GM12891 (cell line): ENCODE measurements around the gene AMBP.

ENCODE experiments used
- POLR2A ChIP-seq: IDR thresholded peaks from 2 replicates; pipeline ENCODE4 v1.6.1; 2011; ENCODE audit warnings: low read depth, low read length, control low read depth
- TAF1 ChIP-seq: IDR thresholded peaks from 2 replicates; pipeline ENCODE4 v1.6.1; 2011; ENCODE audit warnings: low read depth, low read length, control low read depth

DNA sequence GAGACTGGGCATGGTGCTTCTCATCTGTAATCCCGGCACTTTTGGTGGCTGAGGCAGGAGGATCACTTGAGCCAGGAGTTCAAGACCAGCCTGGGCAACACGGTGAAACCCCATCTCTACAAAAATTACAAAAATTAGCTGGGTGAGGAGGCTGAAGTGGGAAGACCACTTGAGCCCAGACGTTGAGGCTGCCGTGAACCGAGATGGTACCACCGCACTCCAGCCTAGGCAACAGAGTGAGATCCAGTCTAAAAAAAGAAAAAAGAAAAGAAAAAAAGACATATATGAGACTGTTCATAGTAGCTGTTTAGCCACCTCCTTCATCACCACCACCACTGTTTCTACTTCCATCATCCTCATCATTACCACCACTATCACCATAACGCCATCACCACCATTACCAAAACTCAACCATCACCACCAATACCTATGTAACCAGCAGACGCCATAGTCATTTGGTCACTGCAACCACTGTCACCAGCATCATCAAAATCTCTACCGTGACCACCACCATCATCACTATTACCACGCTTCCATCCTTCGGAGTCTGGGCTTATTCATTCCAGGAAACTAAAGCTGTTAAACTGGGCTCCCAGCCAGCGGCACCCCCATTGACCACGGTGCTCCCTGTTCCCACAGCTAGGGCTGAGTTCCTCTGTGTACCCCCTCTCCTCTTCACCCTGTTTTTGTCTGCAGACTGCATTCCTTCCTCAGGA lies 29.3 kb upstream of the AMBP start:
- TF ChIP-seq POLR2A (no peak), TAF1 (no peak)
